GM21737 (cell line): Measurements from ENCODE around the gene PRPF18.
"Not testable (repeated sequence)": the region's sequence is repeated elsewhere in the genome, so short reads cannot be mapped to it uniquely, and the experiment has no call there.

Source experiments
- ATAC-seq: cut with Tn5 transposase; IDR thresholded peaks from one replicate; pipeline ENCODE4 v1.9.1; 2021; ENCODE audit warnings: mild to moderate bottlenecking, moderate library complexity; ENCODE audit not compliant: unreplicated experiment

PRPF18 gene, protein sequence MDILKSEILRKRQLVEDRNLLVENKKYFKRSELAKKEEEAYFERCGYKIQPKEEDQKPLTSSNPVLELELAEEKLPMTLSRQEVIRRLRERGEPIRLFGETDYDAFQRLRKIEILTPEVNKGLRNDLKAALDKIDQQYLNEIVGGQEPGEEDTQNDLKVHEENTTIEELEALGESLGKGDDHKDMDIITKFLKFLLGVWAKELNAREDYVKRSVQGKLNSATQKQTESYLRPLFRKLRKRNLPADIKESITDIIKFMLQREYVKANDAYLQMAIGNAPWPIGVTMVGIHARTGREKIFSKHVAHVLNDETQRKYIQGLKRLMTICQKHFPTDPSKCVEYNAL

DNA sequence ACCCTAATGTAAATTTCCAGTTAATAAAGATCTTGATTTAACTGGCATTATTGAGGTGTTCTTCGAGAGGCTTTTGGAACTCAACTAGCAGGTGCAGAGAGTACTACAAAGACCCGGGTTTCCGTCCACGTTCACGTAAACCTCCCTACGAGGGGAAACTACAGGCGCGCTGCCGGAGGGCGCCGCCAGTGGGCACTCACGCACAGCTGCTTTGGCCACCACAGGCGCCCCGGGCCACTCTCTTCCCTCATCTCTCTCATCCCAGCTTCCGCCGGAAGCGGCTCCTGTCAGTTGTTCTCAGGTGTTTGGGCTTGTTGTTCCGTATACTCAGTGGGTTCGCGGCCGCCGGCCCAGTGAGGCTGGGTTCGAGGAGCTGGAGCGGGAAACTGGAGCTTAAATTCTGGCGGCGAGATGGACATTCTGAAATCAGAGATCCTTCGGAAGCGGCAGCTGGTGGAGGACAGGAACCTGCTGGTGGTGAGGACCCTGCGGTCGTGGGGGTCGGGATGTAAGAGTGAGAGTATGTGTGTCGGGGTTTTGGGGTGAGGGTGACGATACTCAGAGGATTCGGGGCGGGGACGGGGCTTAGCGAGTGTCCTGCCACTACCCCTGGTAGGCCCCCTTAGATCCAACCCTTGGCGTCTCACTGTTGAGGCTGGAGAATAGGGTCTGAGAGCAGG, at the start of gene PRPF18:
PRPF18 (plus strand) TSS at position 290 of the 680 bp plus-strand sequence; CDS start at position 412, 122 bp downstream.
- ATAC-seq = peak; percentile 100

DNA sequence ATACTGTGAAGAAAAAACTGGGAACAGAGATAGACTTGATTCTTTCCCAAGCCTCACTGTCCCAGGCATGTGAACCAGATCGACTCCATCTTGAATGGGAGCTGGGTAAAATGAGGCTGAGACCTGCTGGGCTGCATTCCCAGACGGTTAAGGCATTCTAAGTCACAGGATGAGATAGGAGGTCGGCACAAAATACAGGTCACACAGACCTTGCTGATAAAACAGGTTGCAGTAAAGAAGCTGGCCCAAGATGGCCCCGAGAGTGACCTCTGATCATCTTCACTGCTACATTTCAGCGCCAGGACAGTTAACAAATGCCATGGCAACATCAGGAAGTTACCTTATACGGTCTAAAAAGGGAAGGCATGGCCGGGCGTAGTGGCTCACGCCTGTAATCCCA, 48.8 kb upstream of the PRPF18 start:
- ATAC-seq = not testable (repeated sequence)

DNA sequence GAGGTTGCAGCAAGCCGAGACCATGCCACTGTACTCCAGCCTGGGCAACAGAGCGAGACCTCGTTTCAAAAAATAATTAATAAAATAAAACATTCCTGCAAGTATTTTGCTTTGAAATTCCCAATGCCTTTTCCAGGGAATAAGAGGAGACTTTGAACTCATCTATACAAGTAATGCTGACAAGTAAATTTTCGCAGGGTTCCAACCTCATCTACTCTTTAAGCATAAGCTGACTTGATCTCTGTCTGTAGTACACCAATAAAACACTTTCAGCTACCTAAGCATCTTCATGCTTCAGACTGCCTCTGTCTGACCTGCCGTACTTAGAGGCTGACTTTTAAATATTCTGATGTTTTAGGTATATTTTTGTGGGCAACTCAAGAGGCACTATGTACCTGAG, 44.2 kb upstream of the PRPF18 start:
- ATAC-seq = no peak

DNA sequence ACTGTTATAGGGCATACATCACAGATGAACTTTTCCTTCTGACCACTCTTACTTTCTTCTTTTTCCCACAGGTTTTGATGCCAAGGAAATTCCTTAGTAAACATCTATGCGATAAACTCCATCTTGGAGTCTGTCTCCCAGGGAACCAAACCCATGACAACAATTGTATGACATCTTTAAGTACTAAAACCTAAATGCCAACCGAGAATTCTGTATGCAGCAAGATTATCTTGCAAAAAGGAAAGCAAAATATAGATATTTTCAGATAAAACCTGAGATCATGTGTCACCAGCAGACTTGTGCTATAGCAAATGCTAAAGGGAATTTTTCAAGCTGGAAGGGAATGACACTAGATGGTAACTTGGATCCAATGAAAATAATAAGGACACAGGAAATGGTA, 36.0 kb upstream of the PRPF18 start:
- no peak for ATAC-seq

DNA sequence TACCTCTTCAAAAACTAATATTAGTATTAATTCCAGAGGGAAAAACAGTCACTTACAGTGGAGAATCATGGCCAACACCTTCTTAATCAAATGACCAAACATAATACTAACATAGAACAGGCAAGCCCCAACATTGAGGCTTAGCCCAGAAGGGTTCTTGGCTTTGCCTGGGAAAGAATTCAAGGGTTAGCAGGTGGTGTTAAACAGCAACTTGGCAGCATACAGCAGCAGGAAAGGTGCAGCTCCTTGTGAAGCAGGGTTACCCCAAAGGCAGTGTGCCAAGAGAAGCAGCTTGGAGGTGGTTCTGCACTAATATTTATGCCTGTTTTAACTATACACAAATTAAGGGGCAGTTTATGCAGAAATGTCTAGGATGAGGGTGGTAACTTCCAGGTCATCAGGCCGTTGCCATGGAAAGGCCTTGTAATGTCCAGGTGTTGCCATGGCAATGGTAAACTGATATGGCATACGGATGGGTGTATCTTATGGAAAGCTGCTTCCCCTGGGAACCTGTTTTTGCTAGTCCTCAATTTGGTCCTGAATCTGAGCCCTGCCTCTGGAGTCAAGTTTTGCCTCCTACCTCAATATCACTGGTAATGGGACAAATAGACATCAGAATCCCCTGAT, 30.8 kb upstream of the PRPF18 start:
- no peak for ATAC-seq

DNA sequence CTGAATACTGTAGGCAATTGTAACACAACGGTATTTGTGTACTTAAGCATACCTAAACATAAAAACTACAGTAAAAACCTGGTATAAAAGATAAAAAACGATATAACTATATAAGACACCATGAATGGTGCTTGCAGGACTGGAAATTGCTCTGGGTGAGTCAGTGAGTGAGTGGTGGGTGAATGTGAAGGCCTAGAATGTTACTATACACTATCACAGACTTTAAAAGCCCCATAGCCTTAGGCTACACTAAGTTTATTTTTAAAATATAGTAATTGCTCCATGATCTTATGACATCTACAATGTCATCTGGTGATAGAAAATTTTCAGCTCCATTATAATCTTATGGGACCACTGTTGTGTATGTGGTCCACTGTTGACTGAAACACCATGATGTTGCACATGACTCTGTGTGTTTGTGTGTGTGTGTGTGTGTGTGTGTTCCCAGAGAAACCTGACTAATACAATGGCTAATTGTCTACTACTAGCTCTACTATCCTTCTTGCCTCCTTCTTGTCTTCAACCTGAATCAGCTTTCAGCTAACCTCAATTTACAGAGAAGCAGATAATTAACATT, 27.6 kb upstream of the PRPF18 start:
- ATAC-seq = no peak

DNA sequence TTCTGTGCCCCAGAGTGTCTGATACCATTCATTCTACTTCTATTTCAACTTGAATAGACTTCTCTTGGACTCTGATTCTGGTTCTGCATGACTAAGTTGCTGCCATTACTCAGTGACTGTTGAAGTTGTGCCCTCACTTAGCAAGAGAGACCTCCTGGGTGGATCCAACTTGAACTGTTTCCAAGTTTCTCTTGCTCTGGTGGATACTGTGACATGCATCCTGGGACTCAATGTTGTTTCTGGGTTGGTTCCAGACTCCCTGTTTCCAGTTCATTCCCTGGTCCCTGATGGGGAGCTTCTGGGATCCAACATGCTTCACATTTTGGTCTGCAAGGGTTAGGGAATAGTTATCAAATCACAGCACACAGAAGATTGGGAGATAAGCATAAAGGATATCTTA, 26.2 kb upstream of the PRPF18 start:
- ATAC-seq = no peak

DNA sequence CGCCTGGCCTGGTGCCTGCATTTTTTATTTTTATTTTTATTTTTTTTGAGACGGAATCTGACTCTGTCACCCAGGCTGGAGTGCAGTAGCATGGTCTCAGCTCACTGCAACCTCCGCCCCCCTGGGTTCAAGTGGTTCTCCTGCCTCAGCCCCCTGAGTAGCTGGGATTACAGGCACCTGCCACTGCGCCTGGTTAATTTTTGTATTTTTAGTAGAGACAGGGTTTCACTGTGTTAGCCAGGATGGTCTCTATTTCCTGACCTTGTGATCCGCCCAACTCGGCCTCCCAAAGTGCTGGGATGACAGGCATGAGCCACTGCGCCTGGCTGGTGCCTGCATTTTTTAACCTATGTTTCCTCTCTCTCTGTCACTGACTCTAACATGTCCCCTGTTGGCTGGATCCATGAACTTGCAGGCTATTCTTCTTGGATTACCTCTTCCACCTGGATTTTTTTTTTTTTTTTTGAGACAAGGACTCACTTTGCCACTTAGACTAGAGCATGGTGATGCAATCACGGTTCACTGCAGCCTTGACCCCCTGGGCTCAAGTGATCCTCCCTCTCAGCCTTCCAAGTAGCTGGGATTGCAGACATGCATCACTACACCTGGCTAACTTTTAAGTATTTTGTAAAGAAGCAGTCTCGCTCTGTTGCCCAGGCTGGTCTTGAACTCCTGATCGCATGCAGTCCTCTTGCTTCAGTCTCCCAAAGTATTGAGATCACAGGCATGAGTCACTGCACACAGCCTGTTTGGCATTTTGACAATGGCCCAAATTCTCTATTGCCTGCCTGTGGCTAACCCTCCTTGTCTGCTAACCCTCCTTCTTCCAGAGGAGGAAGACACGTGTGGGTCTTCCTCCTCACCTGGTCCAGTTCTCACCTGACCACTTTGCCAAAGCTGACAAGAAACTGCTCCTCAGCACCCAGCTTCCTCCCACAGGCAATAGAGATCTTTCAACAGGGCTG, 23.0 kb upstream of the PRPF18 start:
- ATAC-seq = no peak

DNA sequence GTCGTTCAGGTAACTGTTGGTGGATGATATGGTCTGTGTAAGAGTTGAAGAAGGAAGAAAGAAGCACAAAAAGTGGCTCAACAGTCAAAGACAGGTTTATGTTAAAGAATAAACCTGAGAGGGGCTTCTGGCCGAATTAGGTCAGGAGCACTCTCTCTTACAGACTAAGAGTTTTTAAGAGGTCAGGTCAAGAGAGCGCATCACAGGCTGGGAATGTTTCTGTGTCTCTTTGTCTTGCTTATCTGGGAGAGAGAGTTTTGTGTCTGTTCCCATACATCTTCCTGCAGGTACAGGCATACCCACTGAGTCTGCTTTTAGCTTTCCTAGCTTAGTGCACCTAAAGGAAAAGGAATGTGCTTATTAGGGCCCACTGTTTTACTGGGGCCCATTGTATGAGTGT, 22.2 kb upstream of the PRPF18 start:
- no peak for ATAC-seq

DNA sequence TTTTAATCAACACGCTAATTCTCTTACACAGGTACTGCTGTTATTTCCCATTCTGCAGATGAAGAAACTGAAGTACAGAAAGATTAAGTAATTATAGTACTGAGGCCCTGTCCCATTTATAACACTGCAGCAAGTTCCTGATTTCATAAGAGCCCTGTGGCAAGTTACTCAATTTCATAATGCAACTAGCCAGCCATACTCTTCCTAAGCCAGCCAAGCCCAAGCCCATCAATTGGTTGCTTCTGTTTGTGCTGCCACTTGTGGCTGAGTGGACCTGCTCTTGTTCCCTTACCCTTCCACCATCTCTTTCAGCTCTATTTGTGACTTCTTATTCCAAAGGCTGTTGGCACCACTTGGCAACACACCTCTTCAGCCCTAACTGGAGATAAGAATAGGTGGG, 19.7 kb upstream of the PRPF18 start:
- no peak for ATAC-seq

DNA sequence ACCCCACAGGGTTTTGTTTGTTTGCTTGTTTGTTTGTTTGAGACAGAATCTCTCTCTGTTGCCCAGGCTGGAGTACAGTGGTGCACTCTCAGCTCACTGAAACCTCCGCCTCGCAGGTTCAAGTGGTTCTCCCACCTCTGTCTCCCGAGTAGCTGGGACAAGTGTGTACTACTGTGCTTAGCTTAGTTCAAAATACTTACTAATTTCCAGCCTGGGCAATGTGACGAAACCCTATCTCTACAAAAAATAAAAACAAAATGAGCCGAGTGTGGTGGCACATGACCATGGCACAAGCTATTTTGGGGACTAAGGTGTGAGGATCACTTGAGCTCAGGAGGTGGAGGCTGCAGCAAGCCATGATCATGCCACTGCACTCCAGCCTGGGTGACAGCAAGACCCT, 15.2 kb upstream of the PRPF18 start:
- ATAC-seq = no peak

DNA sequence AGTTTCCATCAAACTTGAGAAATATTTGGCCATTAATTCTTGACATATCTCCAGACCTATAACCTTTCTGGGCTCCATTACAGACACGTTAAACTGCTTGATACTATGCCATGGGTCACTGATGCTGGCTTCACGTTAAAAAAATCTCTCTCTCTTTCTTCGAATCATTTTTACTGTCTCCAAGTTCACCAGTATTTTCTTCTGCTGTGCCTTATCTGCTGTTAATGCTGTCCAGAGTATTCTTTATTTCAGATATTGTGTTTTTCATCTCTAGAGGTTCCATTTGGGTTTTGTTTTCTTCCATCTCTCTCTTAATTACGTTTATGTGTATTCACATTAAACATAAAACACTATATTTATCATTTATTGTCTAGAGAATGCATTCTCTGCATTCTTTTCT, 12.8 kb upstream of the PRPF18 start:
- ATAC-seq = no peak

DNA sequence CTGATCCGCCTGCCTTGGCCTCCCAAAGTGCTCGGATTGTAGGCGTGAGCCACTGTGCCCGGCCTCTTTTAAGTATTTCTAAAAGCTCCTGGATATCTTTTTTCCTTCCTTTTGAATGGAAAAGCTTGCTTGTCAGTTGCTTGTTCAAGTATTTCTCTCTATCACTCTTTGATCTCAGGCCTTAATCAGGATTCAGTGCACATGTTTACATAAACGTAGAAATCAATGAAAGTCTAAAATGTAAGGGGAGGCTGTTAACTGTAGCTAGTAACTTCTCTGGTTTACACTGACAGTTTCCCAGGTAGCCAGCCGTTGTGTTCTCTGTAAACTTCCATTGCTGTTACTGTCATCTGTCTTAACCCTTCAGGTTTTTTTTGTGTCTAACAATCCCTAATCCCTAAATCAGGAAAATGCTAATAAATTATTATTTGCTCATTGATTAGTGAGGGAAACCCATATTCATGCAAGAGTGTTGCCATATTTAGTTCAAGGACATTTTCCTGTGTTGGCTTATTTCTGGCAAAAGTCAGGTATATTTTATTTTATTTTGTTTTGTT, 1.5 kb upstream of the PRPF18 start:
- ATAC-seq = no peak

DNA sequence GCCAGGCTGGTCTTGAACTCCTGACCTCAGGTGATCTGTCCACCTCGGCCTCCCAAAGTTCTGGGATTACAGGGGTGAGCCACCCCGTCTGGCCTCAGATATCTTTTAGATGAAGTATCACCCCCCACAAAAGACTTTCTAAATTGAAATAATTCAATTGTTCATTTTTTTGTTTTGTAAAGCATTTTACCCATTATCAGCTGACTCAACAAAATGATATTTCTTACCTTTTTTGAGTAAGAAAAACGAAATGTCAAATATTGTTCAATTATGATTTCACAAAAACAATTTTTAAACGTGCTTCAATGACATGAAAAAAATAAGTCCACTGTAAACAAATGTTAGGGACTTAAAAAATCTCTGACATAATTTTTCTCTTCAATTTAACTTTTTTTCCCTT, 822 bp upstream of the PRPF18 start:
- ATAC-seq = no peak

DNA sequence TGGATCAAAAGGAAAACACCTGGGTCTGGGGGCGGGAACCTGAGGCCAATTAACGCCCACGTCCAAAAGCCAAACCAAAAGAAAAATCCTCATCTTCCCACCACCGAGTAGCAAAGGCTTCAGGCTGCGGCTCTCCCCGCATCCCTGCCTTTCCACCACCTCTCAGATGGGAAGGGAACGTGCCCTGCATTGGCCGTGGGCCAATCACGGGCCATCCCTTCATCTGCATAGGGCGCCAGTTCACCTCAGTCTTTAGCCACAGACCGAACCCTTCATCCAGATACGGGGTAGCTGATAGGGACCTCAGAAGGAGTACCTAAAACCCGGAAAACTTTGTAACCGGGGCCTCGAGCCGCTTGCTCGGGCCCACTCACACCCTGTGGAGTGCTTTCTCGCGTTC, 626 bp downstream of the PRPF18 start:
- ATAC-seq = no peak

DNA sequence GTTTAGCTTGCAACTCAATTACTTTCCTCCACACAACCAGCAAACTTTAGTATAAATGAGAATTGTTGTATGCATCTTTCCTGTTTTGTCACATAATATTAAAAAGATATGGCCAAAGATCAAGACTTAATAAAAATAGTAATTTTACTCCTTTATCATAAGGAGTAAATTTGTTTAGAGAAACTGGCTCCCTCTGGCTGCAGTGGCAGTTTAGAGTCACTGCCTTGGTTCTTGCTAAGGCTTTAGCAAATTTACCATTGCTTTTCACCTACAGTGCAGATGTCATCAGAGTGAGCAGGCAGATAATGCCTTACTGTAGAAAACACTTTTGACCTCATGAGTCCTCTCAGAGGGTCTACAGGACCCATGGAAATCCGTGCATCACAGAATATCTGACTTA, 2.6 kb downstream of the PRPF18 start:
- ATAC-seq = no peak

DNA sequence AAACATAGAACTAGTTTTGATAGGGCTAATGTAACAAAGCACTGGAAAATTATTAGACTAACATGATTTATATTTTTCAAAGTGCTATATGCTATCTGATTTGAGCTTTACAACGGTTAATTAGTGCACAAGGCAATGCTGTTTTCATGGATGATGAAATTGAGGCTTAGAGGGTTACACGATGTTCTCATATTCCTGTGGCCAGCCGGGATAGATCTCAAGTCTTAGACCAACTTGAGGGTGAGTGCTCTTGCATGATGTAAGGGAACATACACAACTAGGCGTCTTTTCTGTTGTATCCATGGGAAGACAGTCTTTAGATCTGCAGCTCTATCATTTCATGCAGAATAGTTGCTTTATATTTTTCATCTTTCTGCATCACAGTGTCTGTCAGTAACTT, 4.1 kb downstream of the PRPF18 start:
- ATAC-seq = no peak

DNA sequence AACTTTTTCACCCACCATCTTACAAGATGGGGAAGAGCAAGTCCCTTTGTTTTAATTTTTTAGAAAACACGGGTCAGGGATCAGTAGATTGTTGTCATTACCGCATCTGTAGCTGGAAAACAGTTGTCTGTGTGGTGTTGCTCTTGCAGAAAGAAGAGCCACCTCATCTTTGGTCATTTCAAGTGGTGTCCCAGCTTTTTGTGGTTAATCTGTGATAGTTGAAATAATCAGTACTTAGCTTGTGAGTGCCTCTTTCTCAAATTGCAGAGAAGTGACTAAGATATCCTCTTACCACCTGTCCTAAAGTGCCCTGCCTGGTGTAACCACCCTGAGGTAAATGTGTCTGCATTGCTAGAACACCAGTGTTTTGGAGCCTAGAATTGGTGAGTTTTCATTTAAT, 5.5 kb downstream of the PRPF18 start:
- no peak for ATAC-seq

DNA sequence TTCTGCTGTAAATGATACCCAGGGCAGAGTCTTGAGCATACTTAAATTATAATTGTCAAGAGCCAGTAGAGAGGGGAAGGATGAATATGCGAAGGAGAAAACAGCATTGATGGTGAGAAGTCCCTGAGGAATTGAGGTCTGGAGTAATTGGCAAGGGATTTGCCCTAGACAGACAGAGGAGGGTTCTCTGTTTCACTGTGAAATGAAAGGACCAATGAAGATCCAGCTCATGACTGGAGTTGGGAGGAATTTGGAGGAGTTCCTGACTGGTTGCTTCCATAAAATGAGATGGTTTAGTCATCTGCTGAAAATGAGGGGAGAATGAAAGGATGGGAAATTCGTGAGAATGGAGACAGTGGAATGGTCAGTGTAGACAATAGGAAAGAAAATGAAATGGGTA, 6.8 kb downstream of the PRPF18 start:
- ATAC-seq = no peak

DNA sequence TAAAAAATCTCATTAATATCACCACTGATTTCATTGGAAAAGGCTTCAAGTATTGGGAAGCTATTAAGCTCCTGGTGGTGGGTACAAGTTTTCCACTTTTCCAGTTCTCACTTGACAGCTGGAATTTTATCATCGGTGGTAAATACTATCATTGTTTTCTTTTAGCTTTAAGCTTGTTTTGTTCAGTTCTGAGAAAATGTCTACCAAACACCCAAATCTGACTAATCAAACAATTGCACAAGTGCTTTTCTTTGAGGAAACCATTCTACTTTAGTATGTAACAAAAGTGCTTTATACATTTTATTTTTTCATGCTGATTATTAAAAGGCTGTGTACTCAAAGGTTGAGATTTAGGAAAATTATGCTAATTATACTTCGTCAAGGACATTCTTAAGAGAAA, 7.9 kb downstream of the PRPF18 start:
- no peak for ATAC-seq
